SK-N-DZ (cell line): ENCODE data around the gene SPTBN2.

Experiments used
- DNase-seq: peaks from one replicate; pipeline ENCODE4 v3.0.0-alpha.2; 2015; ENCODE audit warnings: low spot score
- small RNA-seq, 2 experiments: library from RNA; depleted of rRNA; stranded (forward); fragments of <200 nt; gene quantifications; one replicate each; pipeline ENCODE3, GENCODE V24; 2014

Gene SPTBN2

DNA sequence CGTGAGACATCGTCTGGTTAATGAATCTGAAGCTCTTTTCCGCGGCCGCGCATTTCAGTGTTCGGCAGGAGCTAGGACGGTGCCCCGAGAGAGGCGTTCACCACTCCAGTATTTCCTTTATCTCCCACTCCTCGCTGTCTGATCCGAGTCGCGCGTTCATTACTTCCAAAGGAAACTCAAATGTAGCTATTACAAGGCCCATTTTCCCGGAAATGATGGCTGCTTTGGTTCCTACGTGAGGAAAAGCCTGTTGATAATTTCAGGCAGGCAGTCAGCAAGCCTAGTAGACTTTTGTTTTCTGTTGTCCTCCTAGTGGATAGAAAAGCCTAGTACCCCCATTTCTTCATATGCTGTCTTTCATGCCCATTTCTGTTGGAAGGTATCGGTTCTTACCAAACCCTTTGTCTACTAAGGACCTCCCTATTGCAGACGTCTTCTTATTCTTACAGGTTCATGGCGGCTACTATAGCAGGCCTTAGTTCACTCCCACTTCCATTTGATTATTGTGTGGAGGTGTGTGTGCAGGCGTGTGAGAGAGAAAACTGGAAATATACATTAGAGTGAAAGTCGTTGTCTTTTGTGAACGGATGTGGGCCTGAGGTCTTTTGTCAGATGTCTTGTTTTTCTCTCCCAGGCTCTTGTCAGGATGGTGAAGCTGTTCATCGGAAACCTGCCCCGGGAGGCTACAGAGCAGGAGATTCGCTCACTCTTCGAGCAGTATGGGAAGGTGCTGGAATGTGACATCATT lies 89.8 kb downstream of the SPTBN2 start:
- peak; percentile 15 for DNase-seq

GRCh38 chr11:66638177-66639065 lies 90.6 kb downstream of the SPTBN2 start, which contains the start of gene RBM4:
Gene RBM4, plus strand, starts transcription at chr11:66638703. Its CDS starts 1,009 bp downstream, at chr11:66639712.
- peak; percentile 100 for DNase-seq

DNA sequence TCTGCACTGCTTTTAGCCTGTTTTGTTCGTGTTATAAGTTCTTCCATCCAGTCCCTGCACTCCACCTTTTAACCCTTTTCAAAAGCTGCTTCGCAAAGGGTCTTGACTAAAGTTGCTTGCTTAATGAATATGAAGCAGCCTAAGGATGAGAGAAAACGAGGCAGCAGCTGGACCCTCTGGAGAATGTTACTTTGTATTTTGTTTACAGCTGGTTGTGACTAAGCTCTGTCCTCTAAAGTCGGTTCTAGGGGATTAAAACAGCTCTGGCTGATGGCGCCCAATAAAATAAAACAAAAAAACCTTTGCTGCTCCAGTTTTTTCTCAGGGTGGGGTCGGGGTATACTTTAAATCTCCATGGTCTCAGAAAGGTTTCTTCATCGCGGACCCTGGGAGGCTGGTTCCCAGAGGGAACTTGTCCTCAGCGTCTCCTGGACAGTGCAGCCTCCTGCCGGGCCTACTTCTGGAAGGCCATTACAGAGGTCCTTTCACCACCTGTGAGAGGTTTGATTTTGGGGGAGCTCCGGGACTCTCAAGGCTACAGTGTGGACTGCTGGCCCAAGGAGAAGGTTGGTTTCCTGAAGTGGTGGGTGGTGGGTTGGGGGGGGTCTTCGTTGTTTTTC lies 91.3 kb downstream of the SPTBN2 start:
- DNase-seq = peak; percentile 18

DNA sequence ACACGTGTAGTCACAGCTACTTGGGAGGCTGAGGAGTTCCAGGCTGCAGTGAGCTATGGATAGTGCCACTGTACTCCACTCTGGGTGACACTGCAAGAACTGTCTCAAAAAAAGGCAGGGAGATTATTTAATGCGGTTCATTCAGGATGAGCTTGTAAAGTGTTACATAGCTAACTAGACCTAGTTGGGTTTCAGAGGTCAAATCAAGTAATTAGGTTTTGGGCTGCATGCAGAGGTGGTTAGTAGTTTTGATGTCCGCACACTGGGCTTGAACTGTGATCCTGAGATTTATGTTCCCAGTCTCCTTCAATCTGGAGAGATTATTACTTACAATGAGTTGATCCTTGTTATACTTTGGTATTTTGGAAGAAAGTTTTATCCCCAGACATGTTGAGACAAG lies 92.6 kb downstream of the SPTBN2 start:
- no peak for DNase-seq

Small RNA genes within 50 kb of the gene (small RNA-seq; reads per million reads assigned to genes)
- gene RN7SL12P = 0 reads per million in 2 experiments
